ENCODE results near the gene FYN.

The FYN gene

GRCh38 chr6:111774346-111774703 lies 98.9 kb downstream of the FYN start:
- H3K9me3 ChIP-seq (ENCODE audit: control insufficient read depth, low read length): no peaks in the 10 kb centered on the region
- no peak overlapping the region for H3K4me3 ChIP-seq (ENCODE audit: low read length)
- no peaks in the 10 kb centered on the region for H3K36me3 ChIP-seq (ENCODE audit: control insufficient read depth, insufficient read depth, low read length)
- H3K27me3 ChIP-seq (ENCODE audit: control insufficient read depth, insufficient read depth, low read length): no peaks in the 10 kb centered on the region
- no peaks in the 10 kb centered on the region for H3K4me1 ChIP-seq (ENCODE audit: control insufficient read depth, insufficient read depth, low read length)
- H3K9ac ChIP-seq (ENCODE audit: low read length): no peak overlapping the region

DNA sequence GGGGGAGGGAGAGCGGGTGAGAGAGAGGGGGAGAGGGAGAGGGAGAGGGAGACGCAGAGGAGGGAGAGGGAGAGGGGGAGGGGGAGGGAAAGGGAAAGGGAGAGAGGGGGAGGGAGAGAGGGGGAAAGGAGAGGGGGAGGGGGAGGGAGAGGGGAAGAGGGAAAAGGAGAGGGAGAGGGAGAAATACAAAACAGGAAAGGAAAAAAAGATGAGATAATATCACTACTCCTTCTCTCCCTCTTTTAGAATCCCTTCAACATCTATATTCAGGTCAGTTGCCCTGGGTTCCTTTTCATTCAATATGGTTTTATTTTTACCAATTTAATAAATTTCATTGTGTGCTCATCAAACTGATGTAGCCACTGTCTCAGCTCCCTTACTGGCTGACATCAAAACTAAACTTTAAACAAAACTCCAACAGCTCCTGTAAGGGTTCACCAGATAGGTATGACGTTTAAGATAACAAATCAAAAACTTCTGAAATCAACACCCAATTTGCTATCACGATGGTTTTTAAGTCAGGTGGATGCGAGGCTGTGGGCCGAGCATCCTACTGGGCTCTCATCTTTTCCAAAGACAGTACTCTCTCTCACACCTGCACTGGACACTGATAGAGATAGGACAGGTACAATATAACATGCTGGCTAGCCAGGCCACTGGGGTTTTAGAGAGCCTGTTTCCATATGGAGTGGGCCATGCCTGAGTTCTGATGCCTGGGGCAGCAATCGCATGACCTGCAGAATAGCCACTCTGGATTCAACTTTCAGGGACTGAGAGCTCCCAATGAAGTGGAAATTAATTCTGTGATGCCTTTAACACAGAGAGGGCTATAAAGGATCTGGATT lies 99.5 kb downstream of the FYN start:
- H3K4me1 ChIP-seq (ENCODE audit: control insufficient read depth, insufficient read depth, low read length): no peaks in the 10 kb centered on the region
- H3K36me3 ChIP-seq (ENCODE audit: control insufficient read depth, insufficient read depth, low read length): no peaks in the 10 kb centered on the region
- H3K9ac ChIP-seq (ENCODE audit: low read length): no peak overlapping the region
- H3K4me3 ChIP-seq (ENCODE audit: low read length): no peak overlapping the region
- H3K9me3 ChIP-seq (ENCODE audit: control insufficient read depth, low read length): no peaks in the 10 kb centered on the region
- no peaks in the 10 kb centered on the region for H3K27me3 ChIP-seq (ENCODE audit: control insufficient read depth, insufficient read depth, low read length)

DNA sequence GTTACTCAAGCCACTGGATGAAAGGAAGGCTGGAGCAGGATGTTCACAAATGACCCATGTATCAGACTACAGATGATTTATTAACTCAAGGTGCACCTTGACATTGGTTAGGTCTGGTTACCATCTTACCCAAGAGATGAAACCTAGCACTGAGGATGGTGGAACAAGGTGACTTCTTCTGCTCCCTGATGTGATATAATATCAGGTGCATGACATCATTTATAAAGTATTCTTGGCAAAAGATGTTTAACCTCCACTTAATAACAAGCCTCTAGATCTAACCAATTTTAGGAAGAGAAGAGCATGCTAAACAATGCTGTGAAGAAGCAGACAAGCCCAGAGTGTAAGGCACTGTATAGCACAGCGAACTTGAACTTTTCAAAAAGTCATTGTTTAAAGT lies 100.9 kb downstream of the FYN start:
- no peaks in the 10 kb centered on the region for H3K9me3 ChIP-seq (ENCODE audit: control insufficient read depth, low read length)
- no peaks in the 10 kb centered on the region for H3K36me3 ChIP-seq (ENCODE audit: control insufficient read depth, insufficient read depth, low read length)
- no peaks in the 10 kb centered on the region for H3K27me3 ChIP-seq (ENCODE audit: control insufficient read depth, insufficient read depth, low read length)
- no peaks in the 10 kb centered on the region for H3K4me1 ChIP-seq (ENCODE audit: control insufficient read depth, insufficient read depth, low read length)
- no peak overlapping the region for H3K9ac ChIP-seq (ENCODE audit: low read length)
- no peak overlapping the region for H3K4me3 ChIP-seq (ENCODE audit: low read length)

DNA sequence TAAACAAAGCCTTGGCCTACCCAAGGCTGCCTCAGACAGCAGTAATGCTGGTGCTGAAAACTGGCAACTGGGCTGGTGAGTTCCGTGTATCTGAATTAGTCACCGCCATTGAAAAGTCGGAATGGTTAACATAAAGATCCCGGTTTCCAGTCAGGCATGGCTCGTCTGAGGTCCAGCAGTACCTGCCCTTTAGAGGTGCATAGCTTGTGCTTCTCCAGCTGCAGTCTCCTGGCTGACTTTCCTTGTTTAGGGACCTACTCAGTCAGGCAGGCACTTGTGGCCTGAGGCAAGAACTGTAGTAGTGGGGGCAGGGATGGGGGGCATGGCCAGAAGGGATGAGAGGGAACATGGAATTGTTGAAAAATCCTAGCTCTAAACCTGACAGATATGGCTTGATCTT lies 101.6 kb downstream of the FYN start:
- Histone ChIP-seq H3K9ac (ENCODE audit: low read length) (no peak overlapping the region), H3K9me3 (ENCODE audit: control insufficient read depth, low read length) (no peaks in the 10 kb centered on the region), H3K36me3 (ENCODE audit: control insufficient read depth, insufficient read depth, low read length) (no peaks in the 10 kb centered on the region), H3K4me1 (ENCODE audit: control insufficient read depth, insufficient read depth, low read length) (no peaks in the 10 kb centered on the region), H3K4me3 (ENCODE audit: low read length) (no peak overlapping the region), H3K27me3 (ENCODE audit: control insufficient read depth, insufficient read depth, low read length) (no peaks in the 10 kb centered on the region)

DNA sequence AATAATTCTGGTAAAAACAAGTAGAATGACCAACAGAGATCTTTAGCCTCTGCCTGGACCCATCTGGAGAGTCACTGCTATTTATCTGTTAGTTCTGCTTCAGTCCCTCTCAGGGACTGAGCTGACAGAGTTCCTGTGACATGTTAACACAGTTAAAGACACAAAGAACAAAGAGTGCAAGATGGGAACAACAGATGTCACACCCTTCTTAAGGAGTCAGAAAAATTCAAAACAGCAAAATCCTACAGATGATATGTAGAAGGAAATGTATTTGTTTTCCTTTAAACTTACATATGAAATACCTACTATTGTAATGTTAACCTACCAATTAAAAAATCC lies 102.2 kb downstream of the FYN start:
- H3K36me3 ChIP-seq (ENCODE audit: control insufficient read depth, insufficient read depth, low read length): no peaks in the 10 kb centered on the region
- no peak overlapping the region for H3K9ac ChIP-seq (ENCODE audit: low read length)
- no peak overlapping the region for H3K4me3 ChIP-seq (ENCODE audit: low read length)
- H3K4me1 ChIP-seq (ENCODE audit: control insufficient read depth, insufficient read depth, low read length): no peaks in the 10 kb centered on the region
- no peaks in the 10 kb centered on the region for H3K9me3 ChIP-seq (ENCODE audit: control insufficient read depth, low read length)
- no peaks in the 10 kb centered on the region for H3K27me3 ChIP-seq (ENCODE audit: control insufficient read depth, insufficient read depth, low read length)

- no peak overlapping the region for H3K4me3 ChIP-seq (ENCODE audit: low read length)
- H3K9me3 ChIP-seq (ENCODE audit: control insufficient read depth, low read length): no peaks in the 10 kb centered on the region
- no peak overlapping the region for H3K9ac ChIP-seq (ENCODE audit: low read length)
- no peaks in the 10 kb centered on the region for H3K4me1 ChIP-seq (ENCODE audit: control insufficient read depth, insufficient read depth, low read length)
- H3K27me3 ChIP-seq (ENCODE audit: control insufficient read depth, insufficient read depth, low read length): no peaks in the 10 kb centered on the region
- H3K36me3 ChIP-seq (ENCODE audit: control insufficient read depth, insufficient read depth, low read length): no peaks in the 10 kb centered on the region
These were observed 102.8 kb downstream of the FYN start for GRCh38 chr6:111770263-111771093.

DNA sequence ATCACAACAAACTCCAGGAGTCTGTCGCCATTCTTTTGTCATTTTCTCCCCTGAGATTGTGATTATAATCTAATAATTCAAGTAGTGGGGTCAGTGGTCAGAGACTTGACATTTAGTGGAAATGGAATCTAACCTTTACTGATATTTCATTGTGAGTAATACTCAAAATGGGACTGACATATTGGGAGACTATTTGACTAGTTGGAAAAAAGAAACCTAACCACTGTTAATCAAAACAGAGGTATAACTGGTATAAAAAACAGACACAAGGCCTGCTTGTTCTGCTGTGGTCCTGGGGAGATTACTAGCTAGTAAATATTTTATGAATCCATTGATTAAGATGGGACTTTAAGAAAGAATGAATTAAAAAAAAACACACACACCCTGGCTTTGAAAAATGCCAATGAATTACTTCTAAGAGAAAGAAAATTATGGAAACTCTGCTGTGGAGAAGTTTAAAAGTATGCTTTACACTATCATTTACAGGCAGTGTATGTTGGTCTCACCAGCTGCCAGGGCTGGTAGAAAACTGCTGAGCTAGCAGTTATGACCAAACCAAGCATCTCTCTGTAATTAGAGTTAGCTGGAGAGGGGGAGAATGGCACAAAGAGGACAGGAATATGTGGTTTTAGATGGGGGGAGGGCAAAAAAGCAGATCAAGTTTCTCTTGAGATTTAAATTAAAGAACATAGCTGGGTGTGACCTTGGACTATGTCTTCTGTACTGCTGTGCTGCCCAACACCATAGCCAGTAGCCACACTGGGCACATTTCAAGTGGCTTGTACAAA lies 103.7 kb downstream of the FYN start:
- H3K9ac ChIP-seq (ENCODE audit: low read length): no peak overlapping the region
- no peaks in the 10 kb centered on the region for H3K4me1 ChIP-seq (ENCODE audit: control insufficient read depth, insufficient read depth, low read length)
- no peak overlapping the region for H3K4me3 ChIP-seq (ENCODE audit: low read length)
- no peaks in the 10 kb centered on the region for H3K36me3 ChIP-seq (ENCODE audit: control insufficient read depth, insufficient read depth, low read length)
- no peaks in the 10 kb centered on the region for H3K27me3 ChIP-seq (ENCODE audit: control insufficient read depth, insufficient read depth, low read length)
- no peaks in the 10 kb centered on the region for H3K9me3 ChIP-seq (ENCODE audit: control insufficient read depth, low read length)

DNA sequence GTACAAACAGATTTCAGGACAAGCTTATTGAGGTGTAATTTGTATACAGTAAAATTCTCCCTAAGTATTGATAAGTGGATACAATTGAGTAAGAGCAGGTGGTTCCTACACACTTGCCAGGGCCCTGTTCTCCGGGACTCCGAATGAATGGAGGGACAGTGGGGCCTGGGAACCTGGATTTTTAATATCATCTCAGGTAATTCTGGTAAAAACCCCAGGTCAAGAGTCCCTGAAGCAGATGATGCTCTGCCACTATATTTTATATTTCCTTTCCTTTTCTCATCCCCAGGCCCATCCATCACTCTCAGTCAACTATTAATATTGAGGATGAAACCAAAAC lies 104.9 kb downstream of the FYN start:
- H3K4me1 ChIP-seq (ENCODE audit: control insufficient read depth, insufficient read depth, low read length): no peaks in the 10 kb centered on the region
- no peak overlapping the region for H3K4me3 ChIP-seq (ENCODE audit: low read length)
- H3K9me3 ChIP-seq (ENCODE audit: control insufficient read depth, low read length): no peaks in the 10 kb centered on the region
- H3K27me3 ChIP-seq (ENCODE audit: control insufficient read depth, insufficient read depth, low read length): no peaks in the 10 kb centered on the region
- no peaks in the 10 kb centered on the region for H3K36me3 ChIP-seq (ENCODE audit: control insufficient read depth, insufficient read depth, low read length)
- H3K9ac ChIP-seq (ENCODE audit: low read length): no peak overlapping the region

DNA sequence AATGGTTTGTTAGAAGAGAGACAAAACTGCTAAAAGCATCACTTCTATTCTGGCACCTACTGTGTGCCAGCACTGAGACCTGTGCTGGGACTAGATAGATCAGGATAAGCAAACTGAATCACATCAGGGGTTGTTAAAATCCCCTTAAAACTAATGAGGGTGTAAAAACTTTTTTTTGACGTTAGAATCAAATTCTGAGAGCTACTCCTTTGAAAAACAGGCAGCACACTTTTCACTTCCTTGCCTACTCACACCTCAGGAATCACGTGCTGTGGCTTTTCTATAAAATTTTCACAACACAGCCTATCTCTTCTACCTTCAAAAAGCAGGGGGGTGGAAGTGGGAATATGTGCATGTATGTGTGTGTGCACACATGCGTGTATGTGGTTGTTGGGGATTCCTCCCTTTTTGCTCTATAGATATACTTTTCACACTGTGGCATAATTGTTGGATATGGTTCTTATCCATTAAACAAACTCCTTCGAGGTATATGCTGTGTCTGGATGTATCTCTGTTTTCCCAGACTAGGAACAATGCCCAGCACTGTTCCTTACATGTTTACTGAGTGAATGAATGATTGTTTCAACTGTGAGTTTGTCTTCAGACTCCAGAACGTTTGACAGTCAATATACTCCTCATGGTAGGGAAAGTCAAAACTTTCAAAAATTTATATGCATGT lies 105.4 kb downstream of the FYN start:
- H3K36me3 ChIP-seq (ENCODE audit: control insufficient read depth, insufficient read depth, low read length): no peaks in the 10 kb centered on the region
- H3K4me1 ChIP-seq (ENCODE audit: control insufficient read depth, insufficient read depth, low read length): no peaks in the 10 kb centered on the region
- no peak overlapping the region for H3K4me3 ChIP-seq (ENCODE audit: low read length)
- no peaks in the 10 kb centered on the region for H3K9me3 ChIP-seq (ENCODE audit: control insufficient read depth, low read length)
- H3K27me3 ChIP-seq (ENCODE audit: control insufficient read depth, insufficient read depth, low read length): no peaks in the 10 kb centered on the region
- H3K9ac ChIP-seq (ENCODE audit: low read length): no peak overlapping the region

DNA sequence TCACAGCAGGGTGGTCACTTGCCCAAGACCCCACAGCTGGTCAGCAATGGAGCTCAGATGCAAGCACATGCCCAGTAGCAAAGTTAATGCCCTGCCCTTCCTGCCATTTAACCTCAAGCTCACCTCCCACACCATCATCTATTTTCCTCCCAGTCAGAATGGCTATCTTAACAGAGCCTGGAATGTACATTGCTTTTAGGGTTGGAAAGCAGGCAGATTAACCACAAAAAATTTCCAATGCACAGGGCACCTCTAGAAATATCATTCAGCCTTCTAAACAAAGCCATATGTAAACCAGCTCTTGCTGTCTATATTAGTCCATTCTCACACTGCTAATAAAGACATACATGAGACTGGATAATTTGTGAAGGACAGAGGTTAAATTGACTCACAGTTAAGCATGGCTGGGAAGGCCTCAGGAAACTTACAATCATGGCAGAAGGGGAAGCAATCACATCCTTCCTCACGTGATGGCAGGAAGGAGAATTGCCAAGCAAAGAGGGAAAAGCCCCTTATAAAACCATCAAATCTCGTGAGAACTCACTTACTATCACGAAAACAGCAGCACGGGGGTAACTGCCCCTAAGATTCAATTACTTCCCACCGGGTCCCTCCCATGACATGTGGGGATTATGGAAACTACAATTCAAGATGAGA lies 106.9 kb downstream of the FYN start:
- no peaks in the 10 kb centered on the region for H3K9me3 ChIP-seq (ENCODE audit: control insufficient read depth, low read length)
- H3K36me3 ChIP-seq (ENCODE audit: control insufficient read depth, insufficient read depth, low read length): no peaks in the 10 kb centered on the region
- H3K4me3 ChIP-seq (ENCODE audit: low read length): no peak overlapping the region
- H3K27me3 ChIP-seq (ENCODE audit: control insufficient read depth, insufficient read depth, low read length): no peaks in the 10 kb centered on the region
- H3K9ac ChIP-seq (ENCODE audit: low read length): no peak overlapping the region
- no peaks in the 10 kb centered on the region for H3K4me1 ChIP-seq (ENCODE audit: control insufficient read depth, insufficient read depth, low read length)

DNA sequence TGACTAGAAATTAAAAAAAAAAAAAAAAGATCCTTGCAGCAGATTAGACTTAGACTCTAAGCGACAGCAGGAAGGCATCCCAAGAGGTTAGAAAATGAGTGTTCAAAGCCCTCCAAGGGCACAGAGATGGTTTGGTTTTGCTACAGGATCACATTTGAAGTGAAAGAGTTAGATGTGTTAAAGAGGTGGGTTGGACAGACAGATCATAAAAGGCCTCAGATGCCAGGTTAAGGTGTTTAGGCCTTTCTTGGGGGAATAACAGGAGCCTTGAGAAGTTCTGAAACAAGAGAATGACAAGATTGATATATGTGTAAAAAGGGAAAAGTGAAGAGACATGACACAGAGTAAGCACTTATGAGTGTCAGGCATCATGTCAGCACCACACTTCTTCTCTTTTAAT lies 107.5 kb downstream of the FYN start:
- no peaks in the 10 kb centered on the region for H3K36me3 ChIP-seq (ENCODE audit: control insufficient read depth, insufficient read depth, low read length)
- H3K9me3 ChIP-seq (ENCODE audit: control insufficient read depth, low read length): no peaks in the 10 kb centered on the region
- no peaks in the 10 kb centered on the region for H3K4me1 ChIP-seq (ENCODE audit: control insufficient read depth, insufficient read depth, low read length)
- H3K9ac ChIP-seq (ENCODE audit: low read length): no peak overlapping the region
- H3K27me3 ChIP-seq (ENCODE audit: control insufficient read depth, insufficient read depth, low read length): no peaks in the 10 kb centered on the region
- H3K4me3 ChIP-seq (ENCODE audit: low read length): no peak overlapping the region

All from mucosa of stomach (tissue), 1 donor.